Neural crest cell (in vitro differentiated cells): ENCODE data around the gene CDC20. TPM values are rescaled to one million over a fixed set of nuclear protein-coding genes. Genes with fewer than 3 reads are reported as not detected.

Source experiments
- DNase-seq: peaks from one replicate; pipeline ENCODE4 v3.0.0; 2021; ENCODE audit warnings: low read depth, mixed read lengths, low spot score
- H3K27ac Mint-ChIP-seq: one replicate; pipeline ENCODE4 v1.8.0; 2021; ENCODE audit warnings: mild to moderate bottlenecking, mixed read lengths; ENCODE audit not compliant: unreplicated experiment
- H3K27me3 Mint-ChIP-seq: 2 replicates; pipeline ENCODE4 v1.8.0; 2021; ENCODE audit warnings: low read depth, mild to moderate bottlenecking, mixed read lengths
- H3K36me3 Mint-ChIP-seq: 2 replicates; pipeline ENCODE4 v1.8.0; 2021; ENCODE audit warnings: low read depth, mild to moderate bottlenecking, mixed read lengths
- H3K4me1 Mint-ChIP-seq: 2 replicates; pipeline ENCODE4 v1.8.0; 2021; ENCODE audit warnings: mixed read lengths
- H3K4me3 Mint-ChIP-seq: one replicate; pipeline ENCODE4 v1.8.0; 2021; ENCODE audit warnings: mild to moderate bottlenecking, mixed read lengths
- H3K9me3 Mint-ChIP-seq: 2 replicates; pipeline ENCODE4 v1.8.0; 2021; ENCODE audit warnings: mixed read lengths
- CTCF ChIP-seq: fragments of 200-600 bp; sonication (generic); conservative IDR thresholded peaks from 2 replicates; pipeline ENCODE4 v1.5.0; 2021; ENCODE audit warnings: antibody characterized with exemption, mild to moderate bottlenecking
- long read RNA-seq: library from polyadenylated mRNA; unstranded; transcript quantifications from one replicate; pipeline ENCODE4 v2.0.0, GENCODE V29; 2020
- total RNA-seq: library from RNA; stranded (reverse); gene quantifications from 2 replicates; pipeline ENCODE4 v1.2.1, GENCODE V29; 2021

The CDC20 gene
- total RNA-seq: 180 and 196 TPM in 2 replicates
- long read RNA-seq, transcript CDC20-202 (10 exons, 1,777 nt): minor isoform, 34 of 163 reads
- long read RNA-seq, transcript CDC20-201 (11 exons, 1,675 nt): major isoform, 114 of 163 reads
- long read RNA-seq, partial matches to known transcripts: 11 of 163 reads
- long read RNA-seq, other reads (novel, unspliced or antisense): 4 of 163 reads

- no peak for TF ChIP-seq CTCF
- Mint-ChIP-seq H3K4me3 (peak within 1 kb of the TSS; percentile 98), H3K36me3 (peaks cover 26% of the 10 kb centered on the region), H3K27ac (peak within 1 kb of the TSS; percentile 93), H3K4me1 (peaks cover 59% of the 10 kb centered on the region), H3K27me3 (no peaks in the 10 kb centered on the region), H3K9me3 (peaks cover 3% of the 10 kb centered on the region)
- peak; percentile 98 for DNase-seq
Observed at GRCh38 chr1:43358746-43359693, at the start of gene CDC20. Gene CDC20 (plus strand): TSS chr1:43358981. CDS start chr1:43359216, 235 bp downstream.

GRCh38 chr1:43309405-43310025 lies 49.3 kb upstream of the CDC20 start:
- peak overlapping the region; percentile 27 for H3K27ac Mint-ChIP-seq
- DNase-seq: no peak
- H3K36me3 Mint-ChIP-seq: no peaks in the 10 kb centered on the region
- peaks cover 17% of the 10 kb centered on the region for H3K4me1 Mint-ChIP-seq
- no peak overlapping the region for H3K4me3 Mint-ChIP-seq
- H3K27me3 Mint-ChIP-seq: no peaks in the 10 kb centered on the region
- no peaks in the 10 kb centered on the region for H3K9me3 Mint-ChIP-seq
- no peak for TF ChIP-seq CTCF

GRCh38 chr1:43311521-43311920 lies 47.3 kb upstream of the CDC20 start:
- no peak overlapping the region for H3K27ac Mint-ChIP-seq
- H3K27me3 Mint-ChIP-seq: no peaks in the 10 kb centered on the region
- peaks cover 32% of the 10 kb centered on the region for H3K4me1 Mint-ChIP-seq
- no peak overlapping the region for H3K4me3 Mint-ChIP-seq
- DNase-seq: no peak
- TF ChIP-seq CTCF: no peak
- no peaks in the 10 kb centered on the region for H3K36me3 Mint-ChIP-seq
- H3K9me3 Mint-ChIP-seq: no peaks in the 10 kb centered on the region

GRCh38 chr1:43312212-43312623 lies 46.6 kb upstream of the CDC20 start:
- no peak for DNase-seq
- Mint-ChIP-seq H3K27me3 (no peaks in the 10 kb centered on the region), H3K4me1 (peaks cover 39% of the 10 kb centered on the region), H3K36me3 (no peaks in the 10 kb centered on the region), H3K27ac (no peak overlapping the region), H3K4me3 (no peak overlapping the region), H3K9me3 (no peaks in the 10 kb centered on the region)
- no peak for TF ChIP-seq CTCF

- no peaks in the 10 kb centered on the region for H3K36me3 Mint-ChIP-seq
- H3K27me3 Mint-ChIP-seq: no peaks in the 10 kb centered on the region
- no peaks in the 10 kb centered on the region for H3K9me3 Mint-ChIP-seq
- no peak overlapping the region for H3K4me3 Mint-ChIP-seq
- H3K4me1 Mint-ChIP-seq: peaks cover 46% of the 10 kb centered on the region
- DNase-seq: no peak
- TF ChIP-seq CTCF: no peak
- peak overlapping the region; percentile 92 for H3K27ac Mint-ChIP-seq
Observed at GRCh38 chr1:43312663-43313515, 45.9 kb upstream of the CDC20 start.
